HL-60/S4 treated with phorbol 12-myristate 13-acetate at 8.2 ng/mL for 4 days and 3 days (cell line): ENCODE results near the gene ADGRD1.

Experiments used
- in situ Hi-C: fragments of 300-500 bp; cut with MboI; formaldehyde crosslinking; loops from 2 replicates; pipeline ENCODE4 v1.15.0; 2022; ENCODE audit warnings: low sequenced_read_pairs

ADGRD1 gene

GRCh38 chr12:131140697-131141096, 187.0 kb downstream of the ADGRD1 start:
- in situ Hi-C loops: loop anchor here (25.0 kb wide), 1 partner anchor 228 kb away; no protein-coding TSS in a partner anchor

DNA sequence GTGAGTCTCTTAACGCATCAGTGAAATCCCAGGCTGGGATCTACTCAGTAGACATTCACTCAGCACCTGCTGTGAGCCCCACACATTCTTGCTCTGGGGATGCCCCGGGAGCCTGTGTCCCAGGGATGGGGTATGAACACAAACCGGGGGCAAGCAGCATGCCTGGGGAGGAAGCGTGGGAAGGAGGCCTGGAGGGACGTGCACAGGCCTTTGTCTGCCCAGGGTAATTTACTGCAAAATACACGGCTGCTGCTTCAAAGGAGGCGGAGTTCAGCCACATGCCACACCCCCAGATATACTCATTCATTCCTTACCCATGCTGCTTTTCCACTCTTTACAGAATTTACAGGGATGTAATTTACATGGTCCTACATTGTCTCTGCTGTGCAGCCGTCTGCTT, 187.8 kb downstream of the ADGRD1 start:
- in situ Hi-C loops: loop anchor here (25.0 kb wide), 1 partner anchor 229 kb away; no protein-coding TSS in a partner anchor

DNA sequence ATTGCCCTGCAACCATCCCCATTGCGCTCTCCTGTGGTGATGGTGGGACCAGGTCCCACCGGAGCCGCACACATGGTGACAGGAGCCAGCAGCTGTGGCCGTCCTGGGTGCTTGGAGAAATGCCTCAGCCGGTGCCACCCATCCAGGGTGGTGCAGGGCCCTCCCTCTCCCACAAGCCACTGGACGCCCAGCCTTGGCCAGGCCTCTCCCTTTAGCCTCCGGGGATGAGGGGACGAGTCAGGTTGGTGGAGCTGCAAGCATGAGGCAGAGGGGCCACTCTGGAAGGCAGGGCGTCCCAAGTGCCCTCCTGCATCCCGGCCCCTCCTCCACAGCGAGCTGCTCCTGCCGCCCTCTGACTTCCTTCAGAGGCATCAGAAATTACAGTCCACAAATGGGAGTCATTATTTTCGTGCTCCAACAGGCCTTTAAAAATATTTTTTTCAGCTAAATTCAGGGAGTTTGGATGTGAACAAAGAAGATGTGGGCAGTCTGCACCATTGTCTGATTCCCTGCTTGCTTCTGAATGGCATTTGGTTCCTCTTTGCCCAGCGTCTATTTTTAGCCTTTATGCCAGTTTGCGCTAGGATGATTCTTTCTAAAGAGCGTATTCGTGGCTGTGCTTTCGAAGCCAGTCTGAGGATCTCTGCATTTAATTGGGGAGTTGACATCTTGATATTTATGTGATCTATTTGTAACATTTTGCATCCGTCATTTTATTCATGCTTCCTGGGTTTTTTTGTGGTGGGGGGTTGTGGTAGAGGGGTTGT, 189.4 kb downstream of the ADGRD1 start:
- in situ Hi-C loops: loop anchor here (25.0 kb wide), 1 partner anchor 231 kb away; no protein-coding TSS in a partner anchor

- in situ Hi-C loops: loop anchor here (25.0 kb wide), 1 partner anchor 234 kb away; no protein-coding TSS in a partner anchor
Measured at GRCh38 chr12:131146173-131146675, 192.5 kb downstream of the ADGRD1 start.

DNA sequence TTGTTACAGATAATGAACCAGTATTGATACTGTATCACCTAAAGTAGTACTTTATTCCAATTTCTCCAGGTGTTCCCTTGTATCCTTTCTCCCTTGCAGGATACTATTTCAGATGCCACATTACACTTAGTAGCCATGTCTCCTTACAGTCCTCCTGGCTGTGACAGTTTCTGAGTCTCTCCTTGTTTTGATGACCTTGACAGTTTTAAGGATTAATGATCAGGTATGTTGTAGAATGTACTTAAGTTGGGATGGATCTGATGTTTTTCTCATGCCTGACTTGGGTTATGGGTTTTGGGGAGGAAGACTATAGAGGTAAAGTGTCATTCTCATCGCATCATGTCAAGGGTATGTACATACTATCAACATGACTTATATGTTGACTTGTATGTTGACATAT, 193.6 kb downstream of the ADGRD1 start:
- in situ Hi-C loops: loop anchor here (25.0 kb wide), 1 partner anchor 235 kb away; no protein-coding TSS in a partner anchor

- in situ Hi-C loops: loop anchor here (25.0 kb wide), 1 partner anchor 236 kb away; no protein-coding TSS in a partner anchor
Measured at GRCh38 chr12:131147894-131148293, 194.2 kb downstream of the ADGRD1 start.

DNA sequence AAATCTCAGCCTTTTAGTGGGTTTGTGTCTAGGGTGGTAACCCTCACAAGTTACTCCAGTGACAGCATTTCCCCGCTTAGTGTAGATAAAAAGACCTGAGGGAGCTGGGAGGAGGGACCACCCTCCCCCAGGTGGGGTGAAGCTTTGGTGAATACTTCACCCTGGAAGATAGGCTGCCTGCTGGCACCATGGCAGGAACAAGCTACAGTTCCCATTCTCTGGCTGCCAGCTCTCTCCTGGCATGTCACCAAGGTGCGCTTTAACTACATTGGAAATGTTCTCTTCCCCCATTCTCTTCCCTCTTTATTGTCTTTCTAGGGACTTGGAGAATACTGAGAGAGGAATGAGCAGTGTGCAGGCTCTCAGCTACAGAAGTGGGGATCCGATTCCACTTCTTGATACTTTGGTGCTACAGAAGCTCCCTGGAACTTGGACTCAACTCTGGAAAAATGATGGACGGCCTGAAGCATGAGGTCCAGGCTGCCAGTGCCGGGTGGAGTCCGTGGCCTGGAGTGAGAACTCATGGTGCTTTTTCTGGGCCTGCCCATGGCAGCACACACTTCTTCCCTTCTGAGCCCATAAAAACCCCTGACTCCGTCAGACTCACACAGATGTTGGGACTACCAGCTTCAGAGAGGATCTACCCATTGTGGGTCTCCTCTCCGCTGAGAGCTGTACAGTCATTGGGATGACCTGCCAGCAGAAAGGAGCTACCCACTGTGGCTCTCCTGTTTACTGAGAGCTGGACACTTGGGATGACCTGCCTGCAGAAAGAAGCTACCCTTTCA, 198.0 kb downstream of the ADGRD1 start:
- in situ Hi-C loops: no loop called here

- in situ Hi-C loops: no loop called here
Measured at GRCh38 chr12:131152587-131152986, 198.9 kb downstream of the ADGRD1 start.

DNA sequence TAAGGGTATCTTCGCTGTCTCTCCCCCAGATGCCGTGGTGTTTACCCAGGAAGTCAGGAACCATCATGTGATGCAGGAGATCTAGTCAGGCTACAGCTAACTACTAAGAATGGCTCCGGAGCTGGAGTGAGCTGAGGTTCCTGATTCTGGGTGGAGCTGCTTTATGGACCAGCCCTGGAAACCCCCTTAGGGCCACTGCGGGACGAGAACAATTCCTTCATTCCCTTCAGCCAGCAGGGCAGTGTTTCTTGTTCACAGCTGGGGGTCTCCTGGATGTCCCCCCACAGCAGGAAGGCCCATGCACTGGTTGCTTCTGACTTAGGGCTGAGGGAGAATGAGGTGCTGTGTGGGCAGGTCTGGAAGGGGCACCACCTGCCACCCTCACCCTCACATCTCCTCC, 199.3 kb downstream of the ADGRD1 start:
- in situ Hi-C loops: no loop called here

GRCh38 chr12:131153956-131154355, 200.2 kb downstream of the ADGRD1 start:
- in situ Hi-C loops: no loop called here

DNA sequence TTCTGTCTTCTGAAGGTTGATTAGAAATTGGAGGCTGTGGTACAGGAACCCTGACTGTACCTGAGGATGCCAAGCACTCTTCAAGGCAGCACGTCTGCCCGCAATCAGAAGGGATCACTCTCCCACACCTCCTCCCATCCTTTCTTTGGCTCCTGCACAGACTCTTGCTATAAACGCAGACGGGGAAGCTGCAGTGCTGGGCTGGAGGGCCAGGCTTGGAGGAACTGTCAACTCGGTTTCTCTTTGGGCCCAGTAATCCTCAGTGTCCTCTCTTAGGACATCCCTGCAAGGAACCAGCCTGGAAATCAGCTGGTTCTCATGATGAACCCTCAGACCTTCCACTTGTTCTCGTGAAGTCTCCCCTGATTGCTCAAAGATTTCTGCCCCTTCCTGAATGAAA, 201.4 kb downstream of the ADGRD1 start:
- in situ Hi-C loops: no loop called here

- in situ Hi-C loops: no loop called here
Measured at GRCh38 chr12:131157743-131158142, 204.0 kb downstream of the ADGRD1 start.

- in situ Hi-C loops: no loop called here
Measured at GRCh38 chr12:131159660-131160059, 206.0 kb downstream of the ADGRD1 start.

GRCh38 chr12:131162113-131162512, 208.4 kb downstream of the ADGRD1 start:
- in situ Hi-C loops: no loop called here

DNA sequence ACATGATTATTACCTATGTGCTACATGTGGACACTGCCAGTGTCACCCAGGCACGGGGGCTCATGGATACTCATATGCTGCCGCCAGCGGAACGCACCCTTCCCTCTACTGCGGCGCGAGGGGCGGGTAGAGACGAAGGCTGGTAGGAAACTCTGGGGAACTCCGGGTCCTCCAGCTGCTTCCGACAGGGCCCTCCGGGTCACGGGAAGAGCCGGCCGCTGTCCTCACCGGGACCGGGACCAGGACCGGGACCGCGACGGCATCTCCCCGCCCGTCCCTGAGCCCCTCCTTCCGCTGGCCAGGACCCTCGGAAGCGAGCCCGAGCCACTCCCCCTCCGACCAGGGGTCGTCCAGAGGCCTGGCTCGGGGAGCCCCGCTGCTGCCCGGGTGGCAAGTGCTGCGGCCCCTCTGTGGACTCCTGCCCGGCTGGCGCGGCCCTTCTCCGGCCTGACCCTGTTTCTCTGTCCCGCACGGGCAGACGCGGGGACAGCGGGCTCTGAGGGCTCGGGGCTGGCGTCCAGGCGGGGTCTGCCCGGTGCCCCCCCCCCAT, 209.6 kb downstream of the ADGRD1 start:
- in situ Hi-C loops: no loop called here

GRCh38 chr12:131164096-131164872, 210.6 kb downstream of the ADGRD1 start:
- in situ Hi-C loops: no loop called here

DNA sequence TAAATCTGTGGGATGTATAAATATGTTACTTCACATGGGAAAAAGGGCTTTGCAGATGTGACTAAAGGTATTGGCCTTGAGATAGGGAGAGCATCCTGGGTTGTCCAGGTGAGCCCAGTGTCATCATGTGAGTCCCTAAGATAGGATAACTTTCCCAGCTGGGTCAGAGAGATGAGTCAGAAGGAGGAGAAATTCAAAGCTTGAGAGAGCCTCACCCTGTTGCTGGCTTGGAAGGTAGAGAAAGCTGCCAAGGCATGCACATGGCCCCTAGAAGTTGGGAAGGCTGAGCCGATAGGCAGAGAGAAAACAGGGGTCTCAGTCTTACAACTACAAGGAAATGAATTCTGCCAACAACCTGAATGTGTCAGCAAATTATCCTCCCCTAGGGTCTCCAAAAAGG, 213.0 kb downstream of the ADGRD1 start:
- in situ Hi-C loops: no loop called here

GRCh38 chr12:131167334-131167733, 213.6 kb downstream of the ADGRD1 start:
- in situ Hi-C loops: no loop called here

GRCh38 chr12:131171029-131171428, 217.3 kb downstream of the ADGRD1 start:
- in situ Hi-C loops: no loop called here

DNA sequence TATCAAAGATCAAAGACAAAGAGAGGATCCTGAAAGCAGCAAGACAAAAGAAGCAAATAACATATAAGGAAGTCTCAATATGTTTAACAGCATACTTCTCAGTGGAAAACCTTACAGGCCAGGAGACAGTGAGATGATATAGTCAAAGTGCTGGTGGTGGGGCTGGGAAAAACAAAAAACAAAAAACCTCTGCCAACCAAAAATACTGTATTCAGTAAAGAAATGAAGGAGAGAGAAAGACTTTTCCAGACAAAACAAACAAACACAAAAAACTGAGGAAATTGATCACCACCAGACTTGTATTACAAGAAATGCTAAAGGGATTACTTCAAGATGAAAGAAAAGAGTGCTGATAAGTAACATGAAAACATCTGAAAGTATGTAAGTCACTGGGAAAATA, 221.2 kb downstream of the ADGRD1 start:
- in situ Hi-C loops: no loop called here

DNA sequence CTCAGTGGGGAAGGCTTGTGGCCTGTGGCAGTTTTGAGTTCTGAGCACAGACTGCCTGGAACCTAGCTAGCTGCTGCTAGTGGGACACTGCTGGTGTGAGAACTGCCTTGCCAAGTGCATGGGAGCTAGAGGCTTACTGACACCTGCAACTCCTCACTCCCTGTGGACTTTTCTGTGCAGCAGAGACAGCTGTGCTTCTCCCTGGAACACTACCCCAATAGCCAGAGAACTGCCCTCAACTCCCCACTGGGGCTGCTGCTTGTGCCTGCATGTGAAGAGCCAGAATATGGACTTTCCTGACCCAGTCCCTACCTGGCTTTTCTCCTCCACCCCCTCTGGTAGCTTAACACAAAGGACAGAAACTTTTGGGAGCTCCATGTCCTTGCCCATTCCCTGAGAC, 222.6 kb downstream of the ADGRD1 start:
- in situ Hi-C loops: no loop called here
